Coronary artery (tissue), 2 donors: ENCODE data around the gene ARHGAP9.
"Not testable (repeated sequence)": the region's sequence is repeated elsewhere in the genome, so short reads cannot be mapped to it uniquely, and the experiment has no call there.

Experiments used
- DNase-seq: peaks from one replicate; pipeline ENCODE4 v3.0.0-alpha.2; 2017; ENCODE audit warnings: low spot score
- H3K27ac ChIP-seq, 2 donors: fragments of 200-600 bp; sonication (generic); one replicate each; pipeline ENCODE4 v1.5.1; 2016 to 2019
- H3K4me3 ChIP-seq: fragments of 200-600 bp; sonication (generic); 2 replicates; pipeline ENCODE4 v1.5.1; 2016; ENCODE audit warnings: mild to moderate bottlenecking, moderate library complexity
- CTCF ChIP-seq: fragments of 200-600 bp; sonication (generic); IDR thresholded peaks from one replicate; pipeline ENCODE4 v1.5.1; 2019; ENCODE audit warnings: antibody characterized with exemption

Gene ARHGAP9

GRCh38 chr12:57497223-57498131 lies 17.8 kb upstream of the ARHGAP9 start:
- no peak for DNase-seq
- no peak for TF ChIP-seq CTCF
- Histone ChIP-seq H3K4me3 (no peak overlapping the region), H3K27ac (no peak overlapping the region)

- no peak for TF ChIP-seq CTCF
- DNase-seq = no peak
- Histone ChIP-seq H3K27ac (no peak overlapping the region), H3K4me3 (no peak overlapping the region)
Observed at GRCh38 chr12:57496822-57497221, 17.2 kb upstream of the ARHGAP9 start.

GRCh38 chr12:57495051-57495701 lies 15.5 kb upstream of the ARHGAP9 start:
- H3K27ac ChIP-seq = not testable (repeated sequence)

GRCh38 chr12:57491393-57492280 lies 12.0 kb upstream of the ARHGAP9 start:
- no peak for TF ChIP-seq CTCF
- no peak for DNase-seq
- H3K27ac ChIP-seq = no peak overlapping the region

More at GRCh38 chr12:57495051-57495701, 15.5 kb upstream of the ARHGAP9 start:
- DNase-seq, H3K4me3 ChIP-seq: not testable (repeated sequence)

GRCh38 chr12:57490126-57490525 lies 10.5 kb upstream of the ARHGAP9 start:
- TF ChIP-seq CTCF = no peak
- no peak for DNase-seq

More at GRCh38 chr12:57491393-57492280, 12.0 kb upstream of the ARHGAP9 start:
- no peak overlapping the region for H3K4me3 ChIP-seq

GRCh38 chr12:57489157-57489641 lies 9.5 kb upstream of the ARHGAP9 start:
- Histone ChIP-seq H3K4me3 (peak overlapping the region; percentile 100), H3K27ac (no peak overlapping the region)
- TF ChIP-seq CTCF = no peak
- no peak for DNase-seq

More at GRCh38 chr12:57490126-57490525, 10.5 kb upstream of the ARHGAP9 start:
- no peak overlapping the region for H3K4me3 ChIP-seq
- no peak overlapping the region for H3K27ac ChIP-seq
